Transverse colon (tissue), 3 donors: Measurements from ENCODE around the gene RNF4.

ENCODE experiments used
- EP300 ChIP-seq: sonication (generic); formaldehyde crosslinking; IDR thresholded peaks from one replicate; pipeline ENCODE4 v1.6.1; 2017; ENCODE audit warnings: antibody characterized with exemption, low read depth
- POLR2A ChIP-seq: fragments of 450-650 bp; IDR thresholded peaks from one replicate; pipeline ENCODE4 v1.6.1; 2016; ENCODE audit warnings: antibody characterized with exemption, mild to moderate bottlenecking, moderate library complexity
- TF ChIP-seq, protein P1 (sequence below), 5 experiments: fragments of 200-600 bp in 3 of 5; fragments of 450-650 bp in 2 of 5; sonication (generic) in 3 of 5; IDR thresholded peaks; 1 replicate in 2 of 5; 2 replicates in 3 of 5; pipeline ENCODE4 v1.5.1; 2016 to 2017; ENCODE audit warnings: antibody characterized with exemption in 5 of 5, inconsistent platforms in 3 of 5, mild to moderate bottlenecking in 2 of 5, moderate library complexity in 1 of 5

DNA sequence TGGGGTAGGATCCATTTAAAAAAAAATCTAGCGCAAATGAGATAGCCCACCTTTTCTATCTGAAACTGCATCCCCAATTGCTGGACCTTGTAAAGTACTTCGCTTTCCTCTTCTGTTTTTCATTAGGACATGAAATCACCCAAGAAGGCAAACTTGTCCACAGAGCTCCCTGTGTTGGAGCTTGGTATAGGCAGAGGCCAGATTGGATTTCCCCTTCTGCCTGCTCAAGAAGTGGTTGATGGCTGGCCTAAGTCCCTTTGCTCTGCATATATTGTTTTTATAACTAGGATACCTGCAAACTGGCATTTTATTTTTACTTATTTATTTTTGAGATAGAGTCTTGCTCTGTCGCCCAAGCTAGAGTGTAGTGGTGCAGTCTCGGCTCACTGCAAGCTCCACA, 28.4 kb downstream of the RNF4 start:
- TF ChIP-seq, protein P1, sequence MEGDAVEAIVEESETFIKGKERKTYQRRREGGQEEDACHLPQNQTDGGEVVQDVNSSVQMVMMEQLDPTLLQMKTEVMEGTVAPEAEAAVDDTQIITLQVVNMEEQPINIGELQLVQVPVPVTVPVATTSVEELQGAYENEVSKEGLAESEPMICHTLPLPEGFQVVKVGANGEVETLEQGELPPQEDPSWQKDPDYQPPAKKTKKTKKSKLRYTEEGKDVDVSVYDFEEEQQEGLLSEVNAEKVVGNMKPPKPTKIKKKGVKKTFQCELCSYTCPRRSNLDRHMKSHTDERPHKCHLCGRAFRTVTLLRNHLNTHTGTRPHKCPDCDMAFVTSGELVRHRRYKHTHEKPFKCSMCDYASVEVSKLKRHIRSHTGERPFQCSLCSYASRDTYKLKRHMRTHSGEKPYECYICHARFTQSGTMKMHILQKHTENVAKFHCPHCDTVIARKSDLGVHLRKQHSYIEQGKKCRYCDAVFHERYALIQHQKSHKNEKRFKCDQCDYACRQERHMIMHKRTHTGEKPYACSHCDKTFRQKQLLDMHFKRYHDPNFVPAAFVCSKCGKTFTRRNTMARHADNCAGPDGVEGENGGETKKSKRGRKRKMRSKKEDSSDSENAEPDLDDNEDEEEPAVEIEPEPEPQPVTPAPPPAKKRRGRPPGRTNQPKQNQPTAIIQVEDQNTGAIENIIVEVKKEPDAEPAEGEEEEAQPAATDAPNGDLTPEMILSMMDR (IDR thresholded peaks at IDR 0.05): no peak
- TF ChIP-seq POLR2A: no peak
- TF ChIP-seq EP300: no peak
